ENCODE measurements around the gene CTNNBIP1. TPM values are rescaled to one million over a fixed set of nuclear protein-coding genes. Genes with fewer than 3 reads are reported as not detected.

Gene CTNNBIP1
- total RNA-seq, 1 donor from 2014 or later: 106 TPM

Other genes starting within 250 kb of the CTNNBIP1 start
- gene CLSTN1, start 86.3 kb downstream of the CTNNBIP1 start, total RNA-seq (ENCODE audit: unreplicated experiment): 84.8 TPM
- 31.2 TPM for gene LZIC, start 33.1 kb upstream of the CTNNBIP1 start, total RNA-seq (ENCODE audit: unreplicated experiment)
- 15.9 TPM for gene NMNAT1, start 33.2 kb upstream of the CTNNBIP1 start, total RNA-seq (ENCODE audit: unreplicated experiment)
- gene RBP7, start 87.0 kb upstream of the CTNNBIP1 start, total RNA-seq (ENCODE audit: unreplicated experiment): 0.92 TPM
- 54.8 TPM for gene UBE4B, start 122.7 kb upstream of the CTNNBIP1 start, total RNA-seq (ENCODE audit: unreplicated experiment)